ENCODE measurements around the gene RAB27B. TPM values are rescaled to one million over a fixed set of nuclear protein-coding genes. Genes with fewer than 3 reads are reported as not detected.

RAB27B gene
- total and polyA plus RNA-seq, 2 of the 8 experiments (the other 6 are each of a cell fraction or from before 2014, with no cell fraction given) = 0.05 to 0.60 TPM

- no peaks in the 10 kb centered on the region for H3K27me3 ChIP-seq (replicated peaks in 1 of 4; ENCODE audit: control insufficient read depth in 3 of 4, extremely low read depth in 1 of 4, insufficient read depth in 3 of 4, low read length in 3 of 4)
- no peaks in the 10 kb centered on the region for H3K9me3 ChIP-seq (ENCODE audit: insufficient read depth in 2 of 2, low read depth in 1 of 2, low read length in 1 of 2)
- H3K4ac ChIP-seq (replicated peaks; ENCODE audit: insufficient read length, low read depth, low read length) = no peak overlapping the region
- FAIRE-seq (no peak), DNase-seq (ENCODE audit: low read depth in 1 of 2, low spot score in 2 of 2) (no peak)
- no peaks in the 10 kb centered on the region for H3K79me1 ChIP-seq (ENCODE audit: low read depth, low read length)
- H2AK5ac ChIP-seq (ENCODE audit: low read depth, low read length) = no peak overlapping the region
- no peak overlapping the region for H4K5ac ChIP-seq (ENCODE audit: insufficient read length, low read depth, low read length)
- H3K56ac ChIP-seq (replicated peaks; ENCODE audit: insufficient read length, low read depth, low read length) = no peak overlapping the region
- ChIA-PET POLR2A (ENCODE audit: partially characterized antibody) (no interaction called here), CTCF (ENCODE audit: partially characterized antibody) (no interaction called here)
- H4K20me1 ChIP-seq (replicated peaks in 1 of 2; ENCODE audit: control insufficient read depth in 1 of 2, insufficient read depth in 2 of 2, low read length in 2 of 2) = no peaks in the 10 kb centered on the region
- H2BK120ac ChIP-seq (replicated peaks; ENCODE audit: low read depth, low read length) = no peak overlapping the region
- H3K18ac ChIP-seq (ENCODE audit: extremely low read depth, low read length) = no peak overlapping the region
- 88% methylated on average over 1 of the region's 1 CpG; no CpG with 5 or more reads in 1 of the 2 experiments for WGBS, 2 experiments (ENCODE audit: extremely low coverage in 1 of 2, insufficient coverage in 1 of 2, insufficient read length in 1 of 2, insufficient replicate concordance in 2 of 2, low coverage in 1 of 2, low lambda C conversion rate in 2 of 2, missing lambda C conversion rate in 1 of 2)
- no peak overlapping the region for H3K4me2 ChIP-seq (ENCODE audit: insufficient read depth in 1 of 2, low read depth in 2 of 2, low read length in 2 of 2)
- no peak overlapping the region for H4K8ac ChIP-seq (ENCODE audit: extremely low read depth, insufficient read depth, low read length)
- no peak overlapping the region for H4K91ac ChIP-seq (replicated peaks; ENCODE audit: insufficient read length, low read length)
- H2BK15ac ChIP-seq (ENCODE audit: low read length) = no peak overlapping the region
- H2BK12ac ChIP-seq (ENCODE audit: low read depth, low read length) = no peak overlapping the region
- no peak overlapping the region for H3K14ac ChIP-seq (ENCODE audit: insufficient read length)
- no peak overlapping the region for H2AFZ ChIP-seq (ENCODE audit: low read length)
- H3K23ac ChIP-seq (ENCODE audit: insufficient read length) = no peak overlapping the region
- H3K23me2 ChIP-seq (ENCODE audit: low read depth, low read length) = no peaks in the 10 kb centered on the region
- no peaks in the 10 kb centered on the region for H3K4me1 ChIP-seq (replicated peaks in 1 of 4; ENCODE audit: control insufficient read depth in 3 of 4, insufficient read depth in 4 of 4, low read length in 3 of 4)
- H3K79me2 ChIP-seq (ENCODE audit: control insufficient read depth in 1 of 2, insufficient read depth in 2 of 2, low read length in 2 of 2) = no peaks in the 10 kb centered on the region
- no peak overlapping the region for H3K27ac ChIP-seq (ENCODE audit: low read depth, low read length)
- no peak overlapping the region for H3K9ac ChIP-seq (replicated peaks in 1 of 4; ENCODE audit: extremely low read depth in 1 of 4, low read depth in 3 of 4, low read length in 3 of 4)
- no peak overlapping the region for H2BK20ac ChIP-seq (ENCODE audit: low read length)
- no peaks in the 10 kb centered on the region for H3K36me3 ChIP-seq (ENCODE audit: control insufficient read depth in 2 of 4, insufficient read depth in 4 of 4, low read length in 3 of 4)
- H3K4me3 ChIP-seq (ENCODE audit: extremely low read depth in 1 of 4, insufficient read depth in 2 of 4, low read depth in 3 of 4, low read length in 4 of 4) = no peak overlapping the region
- no peak overlapping the region for H2BK5ac ChIP-seq (ENCODE audit: low read depth, low read length)
- no peak for TF ChIP-seq EP300 (IDR thresholded peaks at IDR 0.05; ENCODE audit: borderline replicate concordance in 1 of 2, low read depth in 2 of 2, low read length in 2 of 2)
- no peak for TF ChIP-seq SUZ12 (IDR thresholded peaks at IDR 0.05; ENCODE audit: low read length)
- no peak for TF ChIP-seq POLR2A (IDR thresholded peaks at IDR 0.05; ENCODE audit: control extremely low read depth in 1 of 2, low read depth in 2 of 2, low read length in 2 of 2)
- no peak for TF ChIP-seq ASH2L (IDR thresholded peaks at IDR 0.05; ENCODE audit: low read length)
- TF ChIP-seq TAF1 (IDR thresholded peaks at IDR 0.05; ENCODE audit: low read depth, low read length) = no peak
- no peak for TF ChIP-seq ZNF274 (IDR thresholded peaks at IDR 0.05; ENCODE audit: borderline replicate concordance, extremely low read depth, low read length)
- TF ChIP-seq TCF12 (IDR thresholded peaks at IDR 0.05; ENCODE audit: low read depth, low read length) = no peak
- TF ChIP-seq BCL11A (IDR thresholded peaks at IDR 0.05; ENCODE audit: low read depth in 2 of 2, low read length in 2 of 2) = no peak
- no peak for TF ChIP-seq CHD1 (IDR thresholded peaks at IDR 0.05; ENCODE audit: low read depth, low read length)
- no peak for TF ChIP-seq GABPA (IDR thresholded peaks at IDR 0.05; ENCODE audit: borderline replicate concordance, insufficient read depth, low read length)
- no peak for TF ChIP-seq KDM4A (IDR thresholded peaks at IDR 0.05; ENCODE audit: low read depth, low read length, severe bottlenecking)
- TF ChIP-seq HDAC6 (IDR thresholded peaks at IDR 0.05; ENCODE audit: low read depth, low read length) = no peak
- TF ChIP-seq HDAC2 (IDR thresholded peaks at IDR 0.05; ENCODE audit: borderline replicate concordance in 1 of 2, low read depth in 2 of 2, low read length in 2 of 2) = no peak
- TF ChIP-seq TEAD4 (IDR thresholded peaks at IDR 0.05; ENCODE audit: low read depth, low read length) = no peak
- TF ChIP-seq MAX (IDR thresholded peaks at IDR 0.05) = no peak
These were observed 48.8 kb downstream of the RAB27B start for GRCh38 chr18:54877076-54877475.
